ENCODE measurements around the gene TSPAN10.

DNA sequence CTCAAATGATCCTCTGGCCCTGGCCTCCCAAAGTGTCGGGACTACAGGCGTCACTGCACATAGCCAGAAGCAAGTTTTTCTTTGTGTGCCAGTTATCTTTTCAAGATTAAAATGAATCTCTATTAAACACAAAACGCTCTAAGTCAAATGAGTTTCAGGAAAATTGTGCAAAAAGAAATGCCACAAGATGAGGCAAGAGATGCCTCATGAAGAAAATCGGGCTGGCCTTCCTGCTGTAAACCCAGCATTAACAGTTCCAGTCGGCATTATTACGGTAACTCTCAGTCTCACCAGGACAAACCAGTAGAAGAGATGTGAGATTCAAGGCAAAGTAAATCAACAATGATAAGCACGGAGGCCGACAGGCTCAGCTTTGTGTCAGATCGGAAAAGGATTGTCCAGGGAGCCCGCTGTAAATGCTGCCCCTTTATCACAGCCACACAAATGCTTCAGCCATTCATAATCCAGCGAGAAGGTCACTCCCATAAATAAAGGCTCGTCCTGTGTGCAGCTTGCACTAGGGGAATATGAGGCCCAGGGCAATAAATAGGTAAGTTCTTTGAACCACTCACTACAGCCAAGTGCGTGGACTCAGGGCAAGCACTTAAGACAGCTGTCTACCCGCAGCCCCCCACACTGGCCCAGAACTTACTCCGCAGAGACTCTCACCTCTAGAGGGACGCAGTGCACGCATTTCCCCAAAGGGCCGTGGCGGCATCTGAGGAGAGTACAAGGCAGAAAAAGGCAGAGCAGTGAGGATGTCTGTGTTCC, 27.3 kb upstream of the TSPAN10 start:
- no peak for TF ChIP-seq TAF1 (IDR thresholded peaks at IDR 0.05; ENCODE audit: low read depth, low read length)
- TF ChIP-seq SIN3A (conservative IDR thresholded peaks at IDR 0.05 in 1 of 2, IDR thresholded peaks at IDR 0.05 in 1 of 2; ENCODE audit: low read depth in 1 of 2, low read length in 2 of 2) = no peak
- TF ChIP-seq, protein P1, sequence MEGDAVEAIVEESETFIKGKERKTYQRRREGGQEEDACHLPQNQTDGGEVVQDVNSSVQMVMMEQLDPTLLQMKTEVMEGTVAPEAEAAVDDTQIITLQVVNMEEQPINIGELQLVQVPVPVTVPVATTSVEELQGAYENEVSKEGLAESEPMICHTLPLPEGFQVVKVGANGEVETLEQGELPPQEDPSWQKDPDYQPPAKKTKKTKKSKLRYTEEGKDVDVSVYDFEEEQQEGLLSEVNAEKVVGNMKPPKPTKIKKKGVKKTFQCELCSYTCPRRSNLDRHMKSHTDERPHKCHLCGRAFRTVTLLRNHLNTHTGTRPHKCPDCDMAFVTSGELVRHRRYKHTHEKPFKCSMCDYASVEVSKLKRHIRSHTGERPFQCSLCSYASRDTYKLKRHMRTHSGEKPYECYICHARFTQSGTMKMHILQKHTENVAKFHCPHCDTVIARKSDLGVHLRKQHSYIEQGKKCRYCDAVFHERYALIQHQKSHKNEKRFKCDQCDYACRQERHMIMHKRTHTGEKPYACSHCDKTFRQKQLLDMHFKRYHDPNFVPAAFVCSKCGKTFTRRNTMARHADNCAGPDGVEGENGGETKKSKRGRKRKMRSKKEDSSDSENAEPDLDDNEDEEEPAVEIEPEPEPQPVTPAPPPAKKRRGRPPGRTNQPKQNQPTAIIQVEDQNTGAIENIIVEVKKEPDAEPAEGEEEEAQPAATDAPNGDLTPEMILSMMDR (IDR thresholded peaks at IDR 0.05; ENCODE audit: control extremely low read depth in 1 of 3, insufficient read depth in 1 of 3, low read depth in 1 of 3, low read length in 3 of 3) = no peak
- TF ChIP-seq EZH2 (IDR thresholded peaks at IDR 0.05; ENCODE audit: low read depth, low read length, severe bottlenecking) = no peak
- TF ChIP-seq EP300 (IDR thresholded peaks at IDR 0.05; ENCODE audit: borderline replicate concordance in 1 of 2, low read depth in 2 of 2, low read length in 2 of 2) = no peak
- no peak for TF ChIP-seq CHD2 (IDR thresholded peaks at IDR 0.05; ENCODE audit: low read length)
- no peak for TF ChIP-seq RAD21 (IDR thresholded peaks at IDR 0.05 in 1 of 2, conservative IDR thresholded peaks at IDR 0.05 in 1 of 2; ENCODE audit: low read depth in 2 of 2, low read length in 2 of 2)

Measured in H1 (cell line).